ENCODE measurements around the gene ADPRHL1. TPM values are rescaled to one million over a fixed set of nuclear protein-coding genes. Genes with fewer than 3 reads are reported as not detected.
"Not testable (repeated sequence)": the region's sequence is repeated elsewhere in the genome, so short reads cannot be mapped to it uniquely, and the experiment has no call there.

ADPRHL1 gene
- total and polyA plus RNA-seq, 12 donors: 163 to 939 (median 656) TPM

- Histone ChIP-seq H3K9me3 (no peaks in the 10 kb centered on the region), H3K4me1 (peaks cover 13 to 50% (median 27%) of the 10 kb centered on the region in 9 donors), H3K27me3 (no peaks in the 10 kb centered on the region), H3K36me3 (peaks cover 0 to 39% (median 12%) of the 10 kb centered on the region in 9 donors), H3K4me3 (peak overlapping the region; percentile 36 to 67 (median 53)), H3K27ac (peak overlapping the region; percentile 62 to 93 (median 82))
- no peak for TF ChIP-seq CTCF (IDR thresholded peaks at IDR 0.05)
- DNase-seq (peak; percentile 65 to 76), ATAC-seq (peak; percentile 65 to 79 (median 75))
- intact Hi-C loops (cut with DNase I): loop anchor here in 2 of 10 donors (2.0 to 5.0 kb wide), 3 partner anchors 39 to 50 kb away; partner anchors contain the start of gene DCUN1D2 (in 2 of the 2)
- WGBS, 2 donors: 36 to 55% methylated on average over 24 of the region's 24 CpGs
Observed at GRCh38 chr13:113451951-113452421, 1.3 kb downstream of the ADPRHL1 start.

GRCh38 chr13:113450861-113451620, 2.2 kb downstream of the ADPRHL1 start:
- Histone ChIP-seq H3K4me3 (peak overlapping the region; percentile 36 to 67 (median 53)), H3K36me3 (peaks cover 0 to 29% (median 3%) of the 10 kb centered on the region in 9 donors), H3K4me1 (peaks cover 13 to 58% (median 27%) of the 10 kb centered on the region in 9 donors), H3K27ac (peak overlapping the region; percentile 62 to 93 (median 82))
- not testable (repeated sequence) for H3K27me3 ChIP-seq, H3K9me3 ChIP-seq
- ATAC-seq (peak in 1 of 8 donors; percentile 8), DNase-seq (peak in 1 of 2 donors; percentile 52)
- intact Hi-C loops (cut with DNase I): loop anchor here in 1 of 10 donors (5.0 kb wide), 2 partner anchors 41 to 49 kb away; partner anchors contain the start of gene DCUN1D2
- 52 to 56% methylated on average over 18 of the region's 19 CpGs for WGBS, 2 donors
- peak in 5 of 9 donors; percentile 20 to 31 (median 29) for TF ChIP-seq CTCF (IDR thresholded peaks at IDR 0.05)

GRCh38 chr13:113450348-113450744, 2.9 kb downstream of the ADPRHL1 start:
- not testable (repeated sequence) for H3K27me3 ChIP-seq, DNase-seq, ATAC-seq, H3K9me3 ChIP-seq
- H3K36me3 ChIP-seq: peaks cover 0 to 22% (median 0%) of the 10 kb centered on the region in 9 donors
- WGBS, 2 donors: 49 to 71% methylated on average over 9 of the region's 9 CpGs
- intact Hi-C loops (cut with DNase I): loop anchor here in 1 of 10 donors (5.0 kb wide), 2 partner anchors 42 to 48 kb away; partner anchors contain the start of gene DCUN1D2
- peak overlapping the region in 8 of 10 donors; percentile 34 to 67 (median 56) for H3K4me3 ChIP-seq
- H3K4me1 ChIP-seq: peaks cover 13 to 61% (median 31%) of the 10 kb centered on the region in 9 donors
- H3K27ac ChIP-seq: peak overlapping the region in 8 of 10 donors; percentile 0 to 93 (median 78)

- H3K36me3 ChIP-seq: peaks cover 0 to 17% (median 0%) of the 10 kb centered on the region in 9 donors
- peak overlapping the region in 9 of 10 donors; percentile 34 to 67 (median 53) for H3K4me3 ChIP-seq
- DNase-seq (no peak), ATAC-seq (no peak)
- no peak for TF ChIP-seq CTCF (IDR thresholded peaks at IDR 0.05)
- peaks cover 16 to 61% (median 31%) of the 10 kb centered on the region in 9 donors for H3K4me1 ChIP-seq
- no peaks in the 10 kb centered on the region for H3K9me3 ChIP-seq
- WGBS, 2 donors: 53 to 56% methylated on average over 13 of the region's 13 CpGs
- intact Hi-C loops (cut with DNase I): loop anchor here in 1 of 10 donors (5.0 kb wide), 2 partner anchors 42 to 48 kb away; partner anchors contain the start of gene DCUN1D2
- H3K27me3 ChIP-seq: no peaks in the 10 kb centered on the region
- H3K27ac ChIP-seq: peak overlapping the region in 9 of 10 donors; percentile 11 to 93 (median 78)
Observed at GRCh38 chr13:113449693-113450347, 3.5 kb downstream of the ADPRHL1 start.
